NT2/D1 (cell line): ENCODE data around the gene C5orf22.

ENCODE experiments used
- SUZ12 ChIP-seq: IDR thresholded peaks from 2 replicates; pipeline ENCODE4 v1.6.1; 2011; ENCODE audit not compliant: insufficient read length, insufficient read depth; ENCODE audit errors: extremely low read depth
- YY1 ChIP-seq: IDR thresholded peaks from 2 replicates; pipeline ENCODE4 v1.6.1; 2011; ENCODE audit not compliant: insufficient read length, insufficient read depth

DNA sequence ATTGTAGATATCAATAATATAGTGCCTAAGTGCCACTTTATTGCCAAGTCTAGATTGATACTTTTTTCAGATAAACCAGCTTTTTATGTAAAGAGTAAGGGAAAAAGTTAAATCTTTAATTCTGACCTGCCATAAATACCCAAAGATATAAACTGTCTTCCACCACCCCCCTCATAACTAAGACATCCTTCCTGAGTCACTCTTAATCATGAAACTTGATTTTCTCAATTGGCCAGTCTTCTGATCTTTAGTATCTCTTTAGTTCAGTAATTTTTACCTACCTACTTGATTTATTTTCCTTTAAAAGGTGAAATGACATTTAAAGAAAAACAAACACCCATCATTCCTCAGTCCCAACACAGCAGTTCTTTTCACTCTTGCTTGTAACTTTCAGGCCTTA is 21.8 kb downstream of the C5orf22 start:
- TF ChIP-seq SUZ12: no peak
- TF ChIP-seq YY1: no peak
